Measurements from ENCODE around the gene TRAK1.

TRAK1 gene

GRCh38 chr3:42070089-42070488 is 21.1 kb upstream of the TRAK1 start:
- DNase-seq: no peak

GRCh38 chr3:42070524-42070923 is 20.6 kb upstream of the TRAK1 start:
- no peak for DNase-seq

GRCh38 chr3:42071904-42072812 is 19.0 kb upstream of the TRAK1 start:
- DNase-seq: peak; percentile 64

GRCh38 chr3:42072831-42073301 is 18.3 kb upstream of the TRAK1 start:
- DNase-seq: no peak

DNA sequence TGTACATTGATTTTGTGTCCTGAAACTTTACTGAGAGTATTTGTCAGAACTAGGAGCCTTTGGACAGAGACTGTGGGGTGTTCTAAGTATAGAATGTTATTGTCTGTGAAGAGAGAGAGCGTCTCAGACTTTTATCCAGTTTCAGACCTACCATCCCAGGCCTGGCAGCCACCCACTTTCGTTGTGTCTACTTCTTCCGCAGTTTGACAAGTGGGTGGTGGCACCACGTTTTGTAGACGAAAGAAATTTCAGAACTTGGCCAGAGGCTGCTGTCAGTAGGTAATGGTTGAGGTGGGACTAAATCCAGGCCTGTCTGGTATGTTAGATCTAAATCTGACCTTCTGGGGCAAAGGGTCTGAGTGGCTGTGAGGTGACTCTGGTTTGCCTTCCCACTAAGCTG is 13.4 kb upstream of the TRAK1 start:
- DNase-seq: no peak

- DNase-seq: no peak
Measured at GRCh38 chr3:42078677-42079076, 12.5 kb upstream of the TRAK1 start.

GRCh38 chr3:42079701-42080452 is 11.3 kb upstream of the TRAK1 start:
- no peak for DNase-seq

- DNase-seq: no peak
Measured at GRCh38 chr3:42080453-42080872, 10.7 kb upstream of the TRAK1 start.

GRCh38 chr3:42081838-42082473 is 9.2 kb upstream of the TRAK1 start:
- no peak for DNase-seq

DNA sequence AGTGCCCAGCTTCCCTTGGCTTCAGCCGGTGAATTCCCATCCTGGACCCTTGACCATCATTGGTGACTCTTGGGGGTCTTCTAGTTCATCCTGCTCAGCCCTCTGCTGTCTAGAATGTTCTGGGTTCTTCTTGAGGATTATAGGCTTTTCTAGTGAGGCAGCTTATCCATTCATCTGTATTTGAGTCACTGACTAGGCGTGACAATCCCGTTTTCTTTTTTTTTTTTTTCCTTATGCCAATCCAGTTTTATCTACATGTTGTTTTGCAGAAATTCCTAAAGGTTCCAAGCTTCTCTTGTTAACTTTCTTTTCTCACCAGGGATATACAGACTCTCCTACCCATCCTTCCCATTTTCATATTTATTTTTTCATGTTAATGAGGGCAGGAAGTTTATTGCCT is 6.6 kb upstream of the TRAK1 start:
- no peak for DNase-seq

- no peak for DNase-seq
Measured at GRCh38 chr3:42085641-42086376, 5.3 kb upstream of the TRAK1 start.

- DNase-seq: no peak
Measured at GRCh38 chr3:42088803-42089530, 2.2 kb upstream of the TRAK1 start.

- DNase-seq: no peak
Measured at GRCh38 chr3:42092006-42092405, 849 bp downstream of the TRAK1 start.

GRCh38 chr3:42094128-42094527 is 3.0 kb downstream of the TRAK1 start:
- DNase-seq: no peak

DNA sequence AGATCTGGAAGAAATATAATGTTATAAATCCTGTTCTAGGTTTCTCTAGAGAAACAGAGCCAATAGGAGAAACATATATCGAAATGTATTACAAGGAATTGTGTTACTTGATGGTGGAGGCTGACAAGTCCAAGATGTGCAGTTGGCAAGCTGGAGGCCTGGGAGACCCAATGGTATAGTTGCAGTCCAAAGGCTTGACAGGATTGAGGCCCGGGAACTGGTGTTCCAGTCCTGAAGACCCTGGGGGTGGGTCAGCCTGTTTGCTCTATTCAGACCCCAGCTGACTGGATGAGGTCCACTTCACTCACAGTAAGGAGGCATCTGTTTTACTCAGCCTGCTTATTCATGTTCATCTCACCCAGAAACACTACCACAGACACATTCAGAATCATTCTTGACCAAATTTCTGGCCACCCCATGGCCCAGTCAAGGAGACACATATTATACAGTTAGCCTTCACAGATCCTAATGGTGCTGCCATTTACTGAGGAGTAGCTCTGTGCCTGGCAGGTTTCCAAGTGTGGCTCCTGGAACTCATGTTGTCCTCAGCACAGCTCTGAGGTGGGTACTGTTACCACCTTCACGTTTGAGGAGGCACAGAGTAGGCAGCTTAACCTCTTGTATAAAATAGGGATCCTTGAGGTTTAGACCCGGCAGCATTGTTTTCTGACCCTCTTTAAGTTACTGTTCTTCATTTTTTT is 3.7 kb downstream of the TRAK1 start:
- no peak for DNase-seq

GRCh38 chr3:42095540-42095939 is 4.4 kb downstream of the TRAK1 start:
- DNase-seq: no peak

DNA sequence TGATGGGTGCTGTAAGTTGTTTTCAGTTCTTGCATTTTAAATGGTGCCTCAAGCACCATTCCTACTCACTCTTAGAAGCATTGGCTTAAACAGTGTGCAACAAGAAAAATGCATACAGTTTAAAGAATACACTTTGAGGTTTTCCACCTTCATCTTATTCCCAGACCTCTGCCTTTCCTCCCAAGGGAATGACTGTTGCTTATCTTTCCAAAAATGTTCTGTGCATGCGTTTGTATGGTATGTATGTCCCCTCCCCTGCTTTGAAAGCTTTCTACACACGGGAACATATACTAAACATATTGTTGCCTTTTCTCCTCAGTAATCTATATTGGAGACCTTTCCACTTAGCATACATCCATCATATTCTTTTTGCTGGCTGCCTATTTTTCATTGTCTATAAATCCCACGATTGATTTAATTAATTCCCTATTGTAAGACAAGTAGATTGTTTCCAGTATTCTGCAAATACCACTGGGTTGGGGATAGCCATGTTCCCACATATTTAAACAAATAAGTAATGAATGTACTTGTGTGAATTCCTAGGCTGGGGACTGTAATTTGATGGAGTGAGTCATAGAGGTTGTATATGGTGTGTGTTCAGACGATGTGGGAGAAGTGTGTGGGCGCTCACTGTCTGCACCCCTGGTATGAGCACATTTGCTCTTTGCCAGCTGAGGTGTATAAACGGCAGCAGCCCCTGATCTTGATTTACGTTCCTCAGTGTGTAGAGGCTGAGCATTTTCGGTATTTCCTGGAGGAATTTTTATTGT is 5.8 kb downstream of the TRAK1 start:
- DNase-seq: no peak

DNA sequence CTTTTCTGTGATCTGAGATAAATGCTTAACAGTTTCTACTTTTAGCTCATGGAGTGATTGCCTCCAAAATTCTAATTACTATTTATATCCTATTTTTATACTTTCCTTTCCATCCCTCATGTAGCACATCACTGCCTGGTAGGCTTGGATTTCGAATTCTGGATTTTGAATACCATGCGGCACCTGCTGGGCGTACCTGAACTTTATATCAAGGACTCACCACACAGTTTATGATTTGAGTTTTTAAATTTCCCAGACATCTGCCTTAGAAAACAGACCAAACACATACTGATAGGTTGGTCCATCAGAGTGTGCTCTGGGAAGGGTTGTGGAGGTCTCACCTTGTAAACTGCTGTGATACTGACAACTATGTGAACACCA is 6.4 kb downstream of the TRAK1 start:
- DNase-seq: no peak

DNA sequence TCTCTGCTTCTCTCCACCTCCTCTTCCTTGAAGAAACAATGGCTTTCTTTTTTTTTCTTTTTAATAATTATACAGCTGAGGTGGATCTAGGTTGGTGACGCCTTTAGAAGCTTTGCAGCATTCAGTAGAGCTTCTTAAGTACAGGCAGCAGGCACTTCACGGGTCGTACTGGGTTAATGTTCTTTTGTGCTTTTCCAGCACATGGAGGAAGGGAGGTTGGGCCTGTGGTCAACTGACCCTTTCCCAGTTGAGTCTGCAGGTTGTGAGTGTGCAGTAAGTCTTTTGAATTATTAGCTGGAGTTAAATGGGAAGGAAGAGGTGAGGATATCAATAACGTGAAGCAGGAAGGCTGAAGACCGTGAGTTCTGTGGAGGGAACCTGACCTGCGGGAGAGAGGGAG is 7.0 kb downstream of the TRAK1 start:
- no peak for DNase-seq

DNA sequence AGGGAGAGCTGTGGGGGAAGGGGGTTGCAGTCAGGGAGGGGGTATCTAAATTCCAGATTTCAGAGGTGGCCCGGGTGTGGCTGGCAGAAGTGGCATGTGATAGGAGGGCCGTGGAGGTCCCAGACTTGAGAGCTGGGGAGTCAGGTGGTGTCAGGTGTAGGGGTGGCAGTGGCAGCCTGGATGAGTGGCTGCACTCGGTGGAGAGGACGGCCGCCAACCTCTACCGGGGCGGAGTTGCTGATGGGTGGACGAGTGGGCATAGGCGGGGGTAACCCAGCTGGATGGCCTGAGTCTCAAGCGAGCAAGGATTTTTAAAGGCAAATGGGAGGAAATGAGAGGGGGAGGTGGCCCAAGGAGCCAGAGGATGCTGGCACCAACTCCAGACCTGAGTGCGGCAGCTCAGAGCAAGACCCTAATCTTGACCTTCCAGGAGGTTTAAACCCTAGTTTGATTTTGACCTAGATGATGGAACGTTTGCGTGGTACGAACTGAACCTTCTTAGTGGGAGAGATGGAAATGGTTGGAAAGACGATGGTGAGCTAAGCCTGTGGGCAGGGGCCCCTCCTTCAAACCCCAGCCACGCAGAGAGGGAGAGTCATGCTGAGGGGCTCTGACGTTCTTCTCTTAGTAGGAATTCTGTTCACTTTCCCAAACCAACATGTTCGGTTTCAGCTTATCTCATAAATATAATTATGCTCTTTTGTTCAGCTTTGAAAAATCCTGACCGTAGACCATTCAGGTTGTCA is 8.0 kb downstream of the TRAK1 start:
- DNase-seq: no peak
